ENCODE measurements around the gene ARMH1. TPM values are rescaled to one million over a fixed set of nuclear protein-coding genes. Genes with fewer than 3 reads are reported as not detected.

The ARMH1 gene
- total and polyA plus RNA-seq, 4 donors, result 6.3 to 15.5 (median 10.9) TPM

DNA sequence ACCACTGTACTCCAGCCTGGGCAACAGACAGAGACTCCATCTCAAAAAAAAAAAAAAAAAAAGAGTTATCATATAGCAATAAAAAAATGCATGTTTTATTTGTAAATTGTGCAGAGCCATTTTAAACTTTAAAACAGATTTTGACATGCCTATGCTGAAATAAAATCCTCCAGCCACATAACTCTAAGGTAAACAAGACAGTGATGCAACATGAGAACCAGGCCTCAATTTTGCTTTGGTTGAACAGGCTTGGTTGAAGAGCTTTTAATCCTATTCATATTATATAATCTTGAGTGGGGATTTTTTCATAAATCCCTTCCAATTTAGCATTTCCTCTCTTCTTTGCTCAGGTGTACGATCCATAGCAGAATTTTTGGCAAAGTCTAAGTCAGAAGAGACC, 26.1 kb downstream of the ARMH1 start:
- no peaks in the 10 kb centered on the region for H3K9me3 ChIP-seq (ENCODE audit: control insufficient read depth, insufficient read depth, low read length)
- H3K36me3 ChIP-seq (ENCODE audit: control insufficient read depth, insufficient read depth, low read length), result no peaks in the 10 kb centered on the region
- no CpG with 5 or more reads among the region's 1 CpG for WGBS (ENCODE audit: insufficient coverage)
- H3K4me3 ChIP-seq (ENCODE audit: low read depth, low read length), result no peak overlapping the region
- no peak overlapping the region for H3K27ac ChIP-seq (ENCODE audit: low read depth, low read length)
- H3K4me1 ChIP-seq (ENCODE audit: control insufficient read depth, insufficient read depth, low read length), result peaks cover 4% of the 10 kb centered on the region
- no peaks in the 10 kb centered on the region for H3K27me3 ChIP-seq (ENCODE audit: control insufficient read depth, insufficient read depth, low read length)
- DNase-seq (ENCODE audit: low read depth in 4 of 6, low spot score in 6 of 6), result no peak

DNA sequence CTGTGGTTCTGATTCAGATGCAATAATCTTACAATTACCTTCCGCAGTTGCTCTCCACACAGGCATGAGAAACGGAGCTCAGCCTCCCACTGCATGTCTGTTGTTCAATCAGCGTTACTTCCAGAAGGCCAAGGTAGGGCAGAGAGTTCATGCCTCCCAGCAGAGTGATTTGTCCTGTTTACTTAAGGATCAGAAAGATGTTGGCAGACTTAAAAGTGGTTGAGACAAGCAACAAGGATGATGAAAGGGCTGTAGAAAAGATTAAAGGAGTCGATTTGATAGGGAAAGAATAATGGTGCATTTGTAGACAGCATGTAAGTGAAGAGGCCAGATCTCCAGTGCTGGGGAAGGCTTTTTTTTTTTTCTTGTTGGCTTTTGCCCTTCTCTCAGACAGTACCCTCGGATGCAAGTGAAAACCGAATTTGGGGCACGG, 26.6 kb downstream of the ARMH1 start:
- Histone ChIP-seq H3K27me3 (ENCODE audit: control insufficient read depth, insufficient read depth, low read length) (no peaks in the 10 kb centered on the region), H3K27ac (ENCODE audit: low read depth, low read length) (no peak overlapping the region), H3K4me1 (ENCODE audit: control insufficient read depth, insufficient read depth, low read length) (peaks cover 4% of the 10 kb centered on the region), H3K36me3 (ENCODE audit: control insufficient read depth, insufficient read depth, low read length) (no peaks in the 10 kb centered on the region), H3K4me3 (ENCODE audit: low read depth, low read length) (no peak overlapping the region), H3K9me3 (ENCODE audit: control insufficient read depth, insufficient read depth, low read length) (no peaks in the 10 kb centered on the region)
- DNase-seq (ENCODE audit: low read depth in 4 of 6, low spot score in 6 of 6), result no peak
- WGBS (ENCODE audit: insufficient coverage), result 89% methylated on average over 5 of the region's 7 CpGs

- no peak for DNase-seq (ENCODE audit: low read depth in 4 of 6, low spot score in 6 of 6)
- no peaks in the 10 kb centered on the region for H3K9me3 ChIP-seq (ENCODE audit: control insufficient read depth, insufficient read depth, low read length)
- no peaks in the 10 kb centered on the region for H3K4me1 ChIP-seq (ENCODE audit: control insufficient read depth, insufficient read depth, low read length)
- H3K27ac ChIP-seq (ENCODE audit: low read depth, low read length), result no peak overlapping the region
- H3K36me3 ChIP-seq (ENCODE audit: control insufficient read depth, insufficient read depth, low read length), result no peaks in the 10 kb centered on the region
- H3K4me3 ChIP-seq (ENCODE audit: low read depth, low read length), result no peak overlapping the region
- 94% methylated on average over 3 of the region's 6 CpGs for WGBS (ENCODE audit: insufficient coverage)
- no peaks in the 10 kb centered on the region for H3K27me3 ChIP-seq (ENCODE audit: control insufficient read depth, insufficient read depth, low read length)
Observed at GRCh38 chr1:44705470-44705869, 31.0 kb downstream of the ARMH1 start.

GRCh38 chr1:44705938-44706337, 31.4 kb downstream of the ARMH1 start:
- no peaks in the 10 kb centered on the region for H3K36me3 ChIP-seq (ENCODE audit: control insufficient read depth, insufficient read depth, low read length)
- no peaks in the 10 kb centered on the region for H3K9me3 ChIP-seq (ENCODE audit: control insufficient read depth, insufficient read depth, low read length)
- no peak for DNase-seq (ENCODE audit: low read depth in 4 of 6, low spot score in 6 of 6)
- whole genome bisulfite sequencing (ENCODE audit: insufficient coverage), result 93% methylated on average over 2 of the region's 2 CpGs
- no peak overlapping the region for H3K4me3 ChIP-seq (ENCODE audit: low read depth, low read length)
- H3K4me1 ChIP-seq (ENCODE audit: control insufficient read depth, insufficient read depth, low read length), result no peaks in the 10 kb centered on the region
- H3K27me3 ChIP-seq (ENCODE audit: control insufficient read depth, insufficient read depth, low read length), result no peaks in the 10 kb centered on the region
- no peak overlapping the region for H3K27ac ChIP-seq (ENCODE audit: low read depth, low read length)

DNA sequence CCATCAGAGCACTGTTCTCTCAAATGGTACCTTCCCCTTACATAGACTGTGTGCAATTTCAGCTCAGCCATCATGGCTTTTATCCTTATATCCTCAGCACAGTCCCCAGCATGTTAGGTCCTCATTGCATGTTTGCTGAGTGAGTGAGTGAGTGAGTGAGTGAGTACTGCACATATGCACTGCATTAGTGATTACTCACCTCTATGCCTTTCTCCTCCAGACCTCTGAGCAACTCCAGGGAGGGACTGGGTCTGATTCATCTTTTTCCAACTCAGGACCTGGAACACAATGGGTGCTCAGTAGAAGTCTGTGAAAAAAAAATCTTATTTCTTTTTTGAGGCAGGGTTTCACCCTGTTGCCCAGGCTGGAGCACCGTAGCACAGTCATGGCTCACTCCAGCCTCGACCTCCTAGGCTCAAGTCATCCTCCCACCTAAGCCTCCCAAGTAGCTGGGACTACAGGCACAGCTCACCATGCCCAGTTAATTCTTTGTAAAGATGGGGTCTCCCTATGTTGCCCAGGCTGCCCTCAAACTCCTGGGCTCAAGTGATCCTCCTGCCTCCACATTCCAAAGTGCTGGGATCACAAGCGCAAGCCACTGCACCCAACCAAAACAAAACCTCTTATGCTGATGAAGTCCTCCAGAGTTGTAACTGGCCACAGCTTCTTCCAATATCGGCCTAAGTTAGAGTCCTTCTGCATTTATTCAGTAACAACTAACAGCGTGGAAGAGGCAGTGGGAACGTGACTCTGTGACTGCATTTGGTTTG, 32.8 kb downstream of the ARMH1 start:
- Histone ChIP-seq H3K27me3 (ENCODE audit: control insufficient read depth, insufficient read depth, low read length) (no peaks in the 10 kb centered on the region), H3K9me3 (ENCODE audit: control insufficient read depth, insufficient read depth, low read length) (no peaks in the 10 kb centered on the region), H3K27ac (ENCODE audit: low read depth, low read length) (no peak overlapping the region), H3K36me3 (ENCODE audit: control insufficient read depth, insufficient read depth, low read length) (no peaks in the 10 kb centered on the region), H3K4me1 (ENCODE audit: control insufficient read depth, insufficient read depth, low read length) (no peaks in the 10 kb centered on the region), H3K4me3 (ENCODE audit: low read depth, low read length) (no peak overlapping the region)
- no peak for DNase-seq (ENCODE audit: low read depth in 4 of 6, low spot score in 6 of 6)
- WGBS (ENCODE audit: insufficient coverage), result 100% methylated on average over 3 of the region's 6 CpGs

DNA sequence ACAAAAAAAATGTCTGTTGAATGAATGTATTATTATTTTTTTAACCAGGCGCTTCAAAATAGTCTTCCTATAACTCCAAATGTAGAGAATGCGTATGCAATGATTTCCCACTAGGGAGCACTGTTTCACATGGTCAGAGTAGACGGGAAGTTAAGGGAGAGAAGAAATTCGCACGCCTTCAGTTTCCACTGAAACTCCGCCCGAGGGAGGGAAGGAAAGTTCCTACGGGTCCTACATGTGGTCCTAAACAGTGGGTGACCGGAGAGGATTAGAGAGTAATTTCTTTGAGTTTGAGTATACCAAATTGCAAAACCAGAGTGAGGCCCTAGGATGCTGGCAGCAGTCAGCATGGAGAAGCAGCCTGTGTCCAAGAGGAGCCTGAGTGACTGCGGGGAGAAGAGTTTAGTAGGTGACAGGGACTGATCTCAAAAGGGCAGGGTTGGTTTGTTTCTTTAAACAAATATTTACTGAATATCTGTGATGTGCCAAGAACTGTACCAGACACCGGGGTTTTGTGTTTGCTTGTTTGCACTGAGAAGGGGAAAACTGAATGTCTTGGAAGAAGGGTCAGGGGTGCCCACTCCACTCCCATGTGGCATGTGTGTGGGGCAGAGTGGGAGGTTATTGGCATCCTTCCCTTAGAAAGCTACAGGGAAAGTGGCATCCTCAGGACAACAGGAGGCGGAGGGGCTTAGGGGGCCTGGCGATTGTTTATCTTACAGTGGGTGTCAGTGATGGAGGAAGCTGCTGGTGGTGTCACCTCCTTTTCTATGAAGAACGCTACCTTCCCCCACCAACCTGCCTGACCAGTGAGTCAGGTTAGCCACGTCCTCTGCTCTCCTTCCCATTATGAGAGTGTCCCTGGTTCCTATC, 33.7 kb downstream of the ARMH1 start:
- Histone ChIP-seq H3K27ac (ENCODE audit: low read depth, low read length) (no peak overlapping the region), H3K9me3 (ENCODE audit: control insufficient read depth, insufficient read depth, low read length) (no peaks in the 10 kb centered on the region), H3K4me3 (ENCODE audit: low read depth, low read length) (no peak overlapping the region), H3K27me3 (ENCODE audit: control insufficient read depth, insufficient read depth, low read length) (no peaks in the 10 kb centered on the region), H3K4me1 (ENCODE audit: control insufficient read depth, insufficient read depth, low read length) (no peaks in the 10 kb centered on the region), H3K36me3 (ENCODE audit: control insufficient read depth, insufficient read depth, low read length) (no peaks in the 10 kb centered on the region)
- peak in 2 of 6 donors; percentile 41 to 42 for DNase-seq (ENCODE audit: low read depth in 4 of 6, low spot score in 6 of 6)
- 54% methylated on average over 10 of the region's 15 CpGs for WGBS (ENCODE audit: insufficient coverage)

GRCh38 chr1:44713321-44713781, 38.8 kb downstream of the ARMH1 start:
- no peak for DNase-seq (ENCODE audit: low read depth in 4 of 6, low spot score in 6 of 6)
- no peaks in the 10 kb centered on the region for H3K36me3 ChIP-seq (ENCODE audit: control insufficient read depth, insufficient read depth, low read length)
- no peaks in the 10 kb centered on the region for H3K27me3 ChIP-seq (ENCODE audit: control insufficient read depth, insufficient read depth, low read length)
- H3K4me1 ChIP-seq (ENCODE audit: control insufficient read depth, insufficient read depth, low read length), result peaks cover 7% of the 10 kb centered on the region
- H3K27ac ChIP-seq (ENCODE audit: low read depth, low read length), result no peak overlapping the region
- H3K9me3 ChIP-seq (ENCODE audit: control insufficient read depth, insufficient read depth, low read length), result no peaks in the 10 kb centered on the region
- WGBS (ENCODE audit: insufficient coverage), result 89% methylated on average over 3 of the region's 6 CpGs
- no peak overlapping the region for H3K4me3 ChIP-seq (ENCODE audit: low read depth, low read length)

DNA sequence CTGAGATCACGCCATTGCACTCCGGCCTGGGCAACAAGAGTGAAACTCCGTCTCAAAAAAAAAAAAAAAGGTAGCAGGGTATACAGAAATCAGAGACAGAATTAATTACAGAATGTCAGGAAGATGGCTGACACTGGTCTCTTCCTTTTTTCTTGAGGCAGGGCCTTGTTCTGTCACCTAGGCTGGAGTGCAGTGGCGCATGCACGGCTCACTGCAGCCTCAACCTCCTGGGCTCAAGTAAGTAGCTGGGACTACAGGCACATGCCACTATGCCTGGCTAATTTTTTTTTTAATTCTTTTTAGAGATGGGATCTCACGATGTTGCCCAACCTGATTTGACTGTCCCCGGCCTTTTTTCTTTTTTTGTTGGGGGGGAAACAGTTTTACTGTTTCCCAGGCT, 40.0 kb downstream of the ARMH1 start:
- no peaks in the 10 kb centered on the region for H3K27me3 ChIP-seq (ENCODE audit: control insufficient read depth, insufficient read depth, low read length)
- WGBS (ENCODE audit: insufficient coverage), result 99% methylated on average over 6 of the region's 7 CpGs
- no peak overlapping the region for H3K4me3 ChIP-seq (ENCODE audit: low read depth, low read length)
- H3K27ac ChIP-seq (ENCODE audit: low read depth, low read length), result no peak overlapping the region
- DNase-seq (ENCODE audit: low read depth in 4 of 6, low spot score in 6 of 6), result no peak
- H3K36me3 ChIP-seq (ENCODE audit: control insufficient read depth, insufficient read depth, low read length), result no peaks in the 10 kb centered on the region
- H3K4me1 ChIP-seq (ENCODE audit: control insufficient read depth, insufficient read depth, low read length), result peaks cover 8% of the 10 kb centered on the region
- no peaks in the 10 kb centered on the region for H3K9me3 ChIP-seq (ENCODE audit: control insufficient read depth, insufficient read depth, low read length)

DNA sequence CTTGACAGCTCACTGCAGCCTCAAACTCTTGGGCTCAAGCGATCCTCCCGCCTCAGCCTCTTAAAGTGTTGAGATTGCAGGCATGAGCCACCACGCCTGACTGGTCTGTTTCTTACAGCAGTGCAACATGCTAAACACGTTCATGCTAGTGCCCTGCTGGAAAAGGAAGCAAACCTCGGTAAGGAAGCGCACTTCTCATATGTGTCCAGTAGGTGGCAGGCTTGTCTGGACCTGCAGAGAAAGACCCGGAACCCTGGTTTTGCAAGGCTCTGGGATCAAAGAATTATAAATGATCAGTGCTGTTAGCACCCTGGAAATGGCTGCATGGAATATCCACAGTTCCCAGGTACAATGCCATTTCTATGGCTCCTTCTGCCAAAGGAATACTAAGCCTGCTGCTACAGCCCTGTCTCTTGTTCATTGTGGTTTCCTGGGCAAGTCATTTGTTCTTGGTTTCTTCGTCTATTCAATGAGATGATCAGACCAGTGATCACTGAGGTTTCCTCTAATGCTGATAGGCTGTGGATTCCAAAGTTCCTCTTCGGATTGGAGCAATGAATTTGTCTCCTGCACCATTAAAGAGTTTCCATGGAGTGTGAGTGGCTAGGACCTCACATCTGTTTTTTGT, 40.5 kb downstream of the ARMH1 start:
- H3K27ac ChIP-seq (ENCODE audit: low read depth, low read length), result no peak overlapping the region
- peak in 5 of 6 donors; percentile 40 to 92 (median 57) for DNase-seq (ENCODE audit: low read depth in 4 of 6, low spot score in 6 of 6)
- no peaks in the 10 kb centered on the region for H3K36me3 ChIP-seq (ENCODE audit: control insufficient read depth, insufficient read depth, low read length)
- peaks cover 8% of the 10 kb centered on the region for H3K4me1 ChIP-seq (ENCODE audit: control insufficient read depth, insufficient read depth, low read length)
- no peaks in the 10 kb centered on the region for H3K27me3 ChIP-seq (ENCODE audit: control insufficient read depth, insufficient read depth, low read length)
- no peak overlapping the region for H3K4me3 ChIP-seq (ENCODE audit: low read depth, low read length)
- no peaks in the 10 kb centered on the region for H3K9me3 ChIP-seq (ENCODE audit: control insufficient read depth, insufficient read depth, low read length)
- 11% methylated on average over 7 of the region's 9 CpGs for WGBS (ENCODE audit: insufficient coverage)

All from spinal cord (tissue), 10 donors.